Naive thymus-derived CD4-positive, alpha-beta T cell (primary cell): ENCODE measurements around the gene DDX6. TPM values are rescaled to one million over a fixed set of nuclear protein-coding genes. Genes with fewer than 3 reads are reported as not detected.

ENCODE experiments used
- ATAC-seq: fragments of 150-1000 bp; cut with Tn5 transposase; 2 replicates; pipeline ENCODE4 v1.10.0; 2021; ENCODE audit warnings: mild to moderate bottlenecking, moderate library complexity
- CTCF ChIA-PET: fragments of 350-600 bp; sonication (Branson Sonifier 250); formaldehyde crosslinking; loops from one replicate; lab custom pipeline; 2021; ENCODE audit warnings: antibody characterized with exemption; lab: Charles Lee
- POLR2A ChIA-PET: fragments of 350-600 bp; sonication (Branson Sonifier 250); formaldehyde crosslinking; loops from one replicate; lab custom pipeline; 2021; ENCODE audit warnings: antibody characterized with exemption, inconsistent platforms; lab: Charles Lee
- DNase-seq, 9 donors: peaks; one replicate each; pipeline versions ENCODE4 v3.0.0 to v3.0.0-alpha.2; 2020 to 2022; ENCODE audit warnings: mixed read lengths in 1 of 9
- H3K27ac ChIP-seq: one replicate; pipeline ENCODE4 v1.7.0; 2013; ENCODE audit warnings: mild to moderate bottlenecking, low read depth, low read length, moderate library complexity
- H3K27me3 ChIP-seq, 2 donors: one replicate each; pipeline ENCODE4 v1.7.0; 2013; ENCODE audit warnings: low read length in 2 of 2, mild to moderate bottlenecking in 2 of 2, moderate library complexity in 2 of 2; ENCODE audit not compliant: control insufficient read depth in 2 of 2, insufficient read depth in 2 of 2
- H3K36me3 ChIP-seq, 3 experiments: 1 replicate in 2 of 3; 2 replicates in 1 of 3; pipeline ENCODE4 v1.7.0; 2013; ENCODE audit warnings: low read length in 3 of 3, mild to moderate bottlenecking in 3 of 3, moderate library complexity in 1 of 3; ENCODE audit not compliant: insufficient read depth in 3 of 3, control insufficient read depth in 2 of 3
- H3K4me1 ChIP-seq, 2 donors: one replicate each; pipeline ENCODE4 v1.7.0; 2013; ENCODE audit warnings: low read length in 2 of 2, mild to moderate bottlenecking in 2 of 2, moderate library complexity in 1 of 2; ENCODE audit not compliant: control insufficient read depth in 2 of 2, insufficient read depth in 2 of 2
- H3K4me3 ChIP-seq: 2 replicates; pipeline ENCODE4 v1.7.0; 2013; ENCODE audit warnings: mild to moderate bottlenecking, low read length
- H3K9me3 ChIP-seq, 3 experiments: 1 replicate in 2 of 3; 2 replicates in 1 of 3; pipeline ENCODE4 v1.7.0; 2013; ENCODE audit warnings: low read length in 3 of 3; ENCODE audit not compliant: control insufficient read depth in 2 of 3
- H3K27ac Mint-ChIP-seq, 9 donors: one replicate each; pipeline ENCODE4 v1.8.0; 2020 to 2022; ENCODE audit warnings: mixed read lengths in 9 of 9, mild to moderate bottlenecking in 8 of 9, moderate library complexity in 5 of 9, inconsistent platforms in 2 of 9
- H3K27me3 Mint-ChIP-seq, 5 donors: one replicate each; pipeline ENCODE4 v1.8.0; 2021 to 2022; ENCODE audit warnings: mixed read lengths in 5 of 5, mild to moderate bottlenecking in 1 of 5
- H3K36me3 Mint-ChIP-seq, 5 donors: one replicate each; pipeline ENCODE4 v1.8.0; 2020 to 2022; ENCODE audit warnings: mixed read lengths in 5 of 5, mild to moderate bottlenecking in 3 of 5, inconsistent platforms in 1 of 5
- H3K4me1 Mint-ChIP-seq, 7 donors: one replicate each; pipeline ENCODE4 v1.8.0; 2020 to 2022; ENCODE audit warnings: mixed read lengths in 7 of 7, mild to moderate bottlenecking in 3 of 7, inconsistent platforms in 1 of 7
- H3K4me3 Mint-ChIP-seq, 10 donors: one replicate each; pipeline ENCODE4 v1.8.0; 2020 to 2022; ENCODE audit warnings: mild to moderate bottlenecking in 10 of 10, mixed read lengths in 10 of 10, moderate library complexity in 6 of 10, inconsistent platforms in 2 of 10
- H3K9me3 Mint-ChIP-seq, 11 donors: one replicate each; pipeline ENCODE4 v1.8.0; 2020 to 2022; ENCODE audit warnings: mixed read lengths in 11 of 11, mild to moderate bottlenecking in 4 of 11, inconsistent platforms in 1 of 11, moderate library complexity in 1 of 11
- intact Hi-C, 2 donors: fragments of 100-400 bp; cut with micrococcal nuclease; formaldehyde crosslinking; loops; one replicate each; pipeline ENCODE4 v1.15.1; 2023
- polyA plus RNA-seq, 2 donors: library from polyadenylated mRNA; unstranded; fragments of 300-500 nt; fragmentation: Illumina TruSeq; gene quantifications; one replicate each; pipeline ENCODE4 v1.2.3, GENCODE V29; 2021
- total RNA-seq, 6 experiments: library from RNA in 5 of 6; stranded (reverse) in 5 of 6; gene quantifications; 1 replicate in 5 of 6; 2 replicates in 1 of 6; pipeline ENCODE4 v1.2.3 and lab custom pipeline; 2021 to 2026

DDX6 gene
- 100 to 1,000 TPM; 154 to 346 (median 272) TPM for total RNA-seq
- 100 to 1,000 TPM; 118 to 142 TPM for polyA plus RNA-seq
- total RNA-seq (lab: John Stamatoyannopoulos, UW) = 487 reads per million, percentile 98 among the genes with 10 or more reads in this experiment

- Mint-ChIP-seq H3K9me3 (peaks cover 0 to 2% (median 0%) of the 10 kb centered on the region in 11 donors), H3K36me3 (peaks cover 3 to 13% (median 7%) of the 10 kb centered on the region in 5 donors), H3K4me3 (peak within 1 kb of the TSS; percentile 92 to 100 (median 98)), H3K27me3 (no peaks in the 10 kb centered on the region), H3K27ac (peak within 1 kb of the TSS; percentile 95 to 100 (median 99)), H3K4me1 (peaks cover 20 to 38% (median 28%) of the 10 kb centered on the region in 7 donors)
- ChIA-PET POLR2A (interaction anchor here (0.6 to 10.6 kb wide), 43 partner anchors 10 to 969 kb away, joined by 3 to 437 read pairs (median 5); partner anchors contain the start of genes CENATAC, KMT2A, RPS25 and TRAPPC4), CTCF (interaction anchor here (0.5 to 6.5 kb wide), 17 partner anchors 11 to 360 kb away, joined by 3 to 68 read pairs (median 8); partner anchors contain the start of genes BCL9L and KMT2A)
- Histone ChIP-seq H3K4me3 (peak within 1 kb of the TSS; percentile 78), H3K9me3 (no peaks in the 10 kb centered on the region), H3K4me1 (peaks cover 15 to 24% of the 10 kb centered on the region in 2 donors), H3K27me3 (no peaks in the 10 kb centered on the region), H3K27ac (peak within 1 kb of the TSS; percentile 99), H3K36me3 (peaks cover 0 to 21% (median 0%) of the 10 kb centered on the region in 3 experiments)
- intact Hi-C loops = loop anchor here (1.0 to 5.0 kb wide), 17 partner anchors 15 to 393 kb away; partner anchors contain the start of genes CENATAC (in 2 of the 2), ARCN1 (in 1 of the 2), DPAGT1 (in 1 of the 2) and RPS25 (in 1 of the 2)
- DNase-seq = peak; percentile 84 to 92 (median 89)
- peak; percentile 79 for ATAC-seq
Observed at GRCh38 chr11:118791111-118791960, at the start of gene DDX6. Gene DDX6 (minus strand): TSS chr11:118791164. CDS start chr11:118786251, 4,913 bp downstream.

- CTCF ChIA-PET = interaction anchor here (0.7 kb wide), 1 partner anchor 199 kb away, joined by 3 read pairs; no protein-coding TSS in a partner anchor
- Histone ChIP-seq H3K27me3 (no peaks in the 10 kb centered on the region), H3K4me1 (peaks cover 6 to 8% of the 10 kb centered on the region in 2 donors), H3K36me3 (no peaks in the 10 kb centered on the region), H3K9me3 (no peaks in the 10 kb centered on the region), H3K4me3 (no peak overlapping the region), H3K27ac (no peak overlapping the region)
- H3K27ac Mint-ChIP-seq = no peak overlapping the region
- POLR2A ChIA-PET = no interaction called here
- ATAC-seq = peak; percentile 62
- no peak overlapping the region for H3K4me3 Mint-ChIP-seq
- intact Hi-C loops = no loop called here
- DNase-seq = no peak
- peaks cover 0 to 4% (median 0%) of the 10 kb centered on the region in 11 donors for H3K9me3 Mint-ChIP-seq
- H3K4me1 Mint-ChIP-seq = peaks cover 12 to 29% (median 21%) of the 10 kb centered on the region in 7 donors
- no peaks in the 10 kb centered on the region for H3K27me3 Mint-ChIP-seq
- H3K36me3 Mint-ChIP-seq = no peaks in the 10 kb centered on the region
Observed at GRCh38 chr11:118838905-118839553, 48.1 kb upstream of the DDX6 start.

- peak overlapping the region in 2 of 9 donors; percentile 9 to 46 for H3K27ac Mint-ChIP-seq
Observed at GRCh38 chr11:118837868-118838267, 46.9 kb upstream of the DDX6 start.

GRCh38 chr11:118834427-118835028 is 43.6 kb upstream of the DDX6 start:
- DNase-seq = peak in 2 of 9 donors; percentile 6 to 19
- intact Hi-C loops = loop anchor here in 1 of 2 donors (5.0 kb wide), 1 partner anchor 38 kb away; no protein-coding TSS in a partner anchor
- peaks cover 0 to 2% (median 0%) of the 10 kb centered on the region in 11 donors for H3K9me3 Mint-ChIP-seq
- peak overlapping the region; percentile 22 for H3K4me3 ChIP-seq
- CTCF ChIA-PET = interaction anchor here (1.3 kb wide), 1 partner anchor 95 kb away, joined by 3 read pairs; no protein-coding TSS in a partner anchor
- H3K4me1 ChIP-seq = peaks cover 4 to 7% of the 10 kb centered on the region in 2 donors
- no peaks in the 10 kb centered on the region for H3K9me3 ChIP-seq
- H3K27me3 ChIP-seq = no peaks in the 10 kb centered on the region
- H3K36me3 ChIP-seq = no peaks in the 10 kb centered on the region
- peak overlapping the region in 8 of 9 donors; percentile 12 to 92 (median 48) for H3K27ac Mint-ChIP-seq
- peak; percentile 48 for ATAC-seq
- no peaks in the 10 kb centered on the region for H3K27me3 Mint-ChIP-seq
- H3K4me1 Mint-ChIP-seq = peaks cover 11 to 22% (median 19%) of the 10 kb centered on the region in 7 donors
- POLR2A ChIA-PET = interaction anchor here (0.7 to 2.0 kb wide), 4 partner anchors 35 to 47 kb away, joined by 3 to 9 read pairs (median 4); partner anchors contain the start of gene DDX6
- no peaks in the 10 kb centered on the region for H3K36me3 Mint-ChIP-seq
- H3K4me3 Mint-ChIP-seq = peak overlapping the region; percentile 14 to 75 (median 59)
- H3K27ac ChIP-seq = no peak overlapping the region

More at GRCh38 chr11:118837868-118838267, 46.9 kb upstream of the DDX6 start:
- Mint-ChIP-seq H3K4me3 (no peak overlapping the region), H3K9me3 (peaks cover 0 to 2% (median 0%) of the 10 kb centered on the region in 11 donors), H3K4me1 (peaks cover 14 to 32% (median 28%) of the 10 kb centered on the region in 7 donors), H3K36me3 (no peaks in the 10 kb centered on the region), H3K27me3 (no peaks in the 10 kb centered on the region)
- Histone ChIP-seq H3K27ac (no peak overlapping the region), H3K9me3 (no peaks in the 10 kb centered on the region), H3K27me3 (no peaks in the 10 kb centered on the region), H3K4me1 (peaks cover 7 to 8% of the 10 kb centered on the region in 2 donors), H3K36me3 (no peaks in the 10 kb centered on the region), H3K4me3 (no peak overlapping the region)
- ChIA-PET POLR2A (no interaction called here), CTCF (no interaction called here)
- ATAC-seq (no peak), DNase-seq (no peak)
- intact Hi-C loops = no loop called here

- Mint-ChIP-seq H3K27me3 (no peaks in the 10 kb centered on the region), H3K27ac (no peak overlapping the region), H3K9me3 (no peaks in the 10 kb centered on the region), H3K4me1 (peaks cover 0 to 10% (median 4%) of the 10 kb centered on the region in 7 donors), H3K36me3 (peaks cover 0 to 1% (median 0%) of the 10 kb centered on the region in 5 donors), H3K4me3 (no peak overlapping the region)
- ATAC-seq = no peak
- H3K4me3 ChIP-seq = no peak overlapping the region
- intact Hi-C loops = no loop called here
- no peaks in the 10 kb centered on the region for H3K4me1 ChIP-seq
- POLR2A ChIA-PET = interaction anchor here (1.2 kb wide), 1 partner anchor 50 kb away, joined by 4 read pairs; no protein-coding TSS in a partner anchor
- no peaks in the 10 kb centered on the region for H3K36me3 ChIP-seq
- H3K27me3 ChIP-seq = no peaks in the 10 kb centered on the region
- no peak for DNase-seq
- H3K9me3 ChIP-seq = no peaks in the 10 kb centered on the region
- CTCF ChIA-PET = interaction anchor here (0.6 to 1.5 kb wide), 3 partner anchors 35 to 68 kb away, joined by 3 to 4 read pairs (median 3); no protein-coding TSS in a partner anchor
- no peak overlapping the region for H3K27ac ChIP-seq
Observed at GRCh38 chr11:118827118-118827517, 36.2 kb upstream of the DDX6 start.
